Heart left ventricle (tissue), 16 donors: Measurements from ENCODE around the gene FOXC1. TPM values are rescaled to one million over a fixed set of nuclear protein-coding genes. Genes with fewer than 3 reads are reported as not detected.

Experiments used
- ATAC-seq, 4 donors: fragments of 200-7000 bp; cut with Tn5 transposase; one replicate each; pipeline ENCODE4 v1.9.1; 2020 to 2022; ENCODE audit warnings: moderate library complexity in 4 of 4, mild to moderate bottlenecking in 3 of 4, moderate number of reproducible peaks in 1 of 4
- DNase-seq, 5 donors: peaks; one replicate each; pipeline ENCODE4 v3.0.0-alpha.2; 2020
- H3K27ac ChIP-seq, 12 donors: fragments of 200-600 bp; sonication (generic) in 4 of 12; one replicate each; pipeline versions ENCODE4 v1.5.0 to v1.8.0; 2016 to 2022; ENCODE audit warnings: mild to moderate bottlenecking in 2 of 12
- H3K27me3 ChIP-seq, 9 donors: fragments of 200-600 bp; sonication (generic) in 2 of 9; one replicate each; pipeline versions ENCODE4 v1.5.1 to v1.8.0; 2016 to 2022; ENCODE audit warnings: mild to moderate bottlenecking in 3 of 9
- H3K36me3 ChIP-seq, 9 donors: fragments of 200-600 bp; sonication (generic) in 2 of 9; one replicate each; pipeline versions ENCODE4 v1.5.0 to v1.8.0; 2018 to 2022; ENCODE audit warnings: mild to moderate bottlenecking in 2 of 9
- H3K4me1 ChIP-seq, 12 donors: fragments of 200-600 bp; sonication (generic) in 4 of 12; one replicate each; pipeline versions ENCODE4 v1.5.0 to v1.8.0; 2016 to 2022; ENCODE audit warnings: mild to moderate bottlenecking in 3 of 12
- H3K4me3 ChIP-seq, 12 donors: fragments of 200-600 bp; sonication (generic) in 4 of 12; one replicate each; pipeline versions ENCODE4 v1.5.0 to v1.8.0; 2017 to 2022; ENCODE audit warnings: mild to moderate bottlenecking in 9 of 12, moderate library complexity in 4 of 12
- H3K9me3 ChIP-seq, 12 donors: fragments of 200-600 bp; sonication (generic) in 4 of 12; one replicate each; pipeline versions ENCODE4 v1.5.0 to v1.8.0; 2016 to 2022; ENCODE audit warnings: mild to moderate bottlenecking in 1 of 12
- POLR2A ChIP-seq, 2 donors: fragments of 450-650 bp; IDR thresholded peaks; one replicate each; pipeline ENCODE4 v1.6.1; 2017; ENCODE audit warnings: antibody characterized with exemption in 2 of 2, mild to moderate bottlenecking in 2 of 2, moderate library complexity in 2 of 2
- WGBS, 4 donors: extraction: QIAGEN DNeasy Blood & Tissue Kit in 2 of 4; methylation state at CpG; one replicate each; pipeline versions ENCODE4 v1.1.5 to v1.1.7; 2013 to 2018; 5-methylcytosine and 5-hydroxymethylcytosine counted together
- intact Hi-C, 10 donors: fragments of 100-400 bp; cut with DNase I; formaldehyde crosslinking; loops; one replicate each; pipeline versions ENCODE4 v1.11.1 to v1.14.2; 2022
- polyA plus RNA-seq, 2 donors: library from polyadenylated mRNA; stranded (reverse); fragments of 200-250 nt; gene quantifications; one replicate each; pipeline ENCODE4 v1.2.3, GENCODE V29; 2013
- total RNA-seq, 9 donors: library from RNA; depleted of rRNA in 2 of 9; stranded (reverse); fragments of >200 nt in 2 of 9; fragmentation: NEBNext Ultra II Directional in 3 of 9; extraction: Animal tissue kit (Norgen Biotek cat#: 25700) in 3 of 9; gene quantifications; one replicate each; pipeline versions ENCODE4 v1.1.0 to v1.2.4, GENCODE V29; 2016 to 2023
- TF ChIP-seq, protein P1 (sequence below), 12 donors: fragments of 200-600 bp; sonication (generic) in 4 of 12; IDR thresholded peaks; one replicate each; pipeline versions ENCODE4 v1.5.0 to v1.8.0; 2018 to 2022; ENCODE audit warnings: antibody characterized with exemption in 12 of 12, mild to moderate bottlenecking in 5 of 12
- donor health status: ischemic (EF 13 %, LVEDD 7.1; RV severe dilation, severe dysfunction).
- donor health status: healthy with polysubstance abuse.
- donor health status: DM: no; HTN: yes; CAD: no.
- donor health status: DM: no; HTN: no; CAD: no.
- donor health status: ischemic (EF 25% LVEDD 6.9; RV normal size, moderate dysfunction).
- donor health status: ischemic (EF 25% LVEDD 5.7; RV mildly dilated, moderate dysfunction).
- donor health status: healthy.
- donor health status: DM: yes; HTN: yes; CAD: no.
- donor health status: ischemic (EF 35%, LVEDD 5.7; RV mildly dilated, moderate dysfunction).
- donor health status: nonischemic (EF 11% LVEDD 7.7; RV severe dilation, severe dysfunction).
- donor health status: DM: yes; HTN: yes; CAD: no.
- donor health status: PGD.
- donor health status: ischemic (EF 29% LVEDD 5.4; RV normal size, mild dysfunction).
- donor health status: nonischemic (EF 23%, LVEDD 6.1; RV moderate dilation, normal function).

FOXC1 gene
- total and polyA plus RNA-seq, 11 donors = 1.8 to 6.3 (median 3.3) TPM

DNA sequence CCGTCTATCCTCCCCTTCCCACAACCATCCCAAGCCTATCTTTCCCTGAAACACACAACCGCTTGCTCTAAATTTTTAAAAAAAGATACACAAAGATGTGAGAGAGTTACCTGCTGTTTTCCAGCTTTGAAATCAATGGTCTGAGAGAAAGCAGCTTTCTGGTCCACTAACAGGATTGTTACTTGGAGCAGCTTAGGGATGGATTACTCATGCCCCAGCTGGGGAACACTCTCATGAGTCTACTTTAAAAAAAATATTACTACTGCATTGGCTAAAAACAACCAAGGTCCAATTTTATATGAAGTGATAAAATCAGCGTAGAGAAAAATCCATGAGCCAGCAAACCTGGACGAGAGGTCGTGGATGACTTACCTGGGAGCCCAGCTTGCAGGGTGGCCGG lies 29.6 kb upstream of the FOXC1 start:
- Histone ChIP-seq H3K9me3 (no peaks in the 10 kb centered on the region), H3K36me3 (no peaks in the 10 kb centered on the region), H3K27me3 (no peaks in the 10 kb centered on the region), H3K4me3 (no peak overlapping the region), H3K27ac (no peak overlapping the region), H3K4me1 (peaks cover 0 to 14% (median 0%) of the 10 kb centered on the region in 12 donors)
- no peak for ATAC-seq
- intact Hi-C loops = no loop called here
- TF ChIP-seq, protein P1, sequence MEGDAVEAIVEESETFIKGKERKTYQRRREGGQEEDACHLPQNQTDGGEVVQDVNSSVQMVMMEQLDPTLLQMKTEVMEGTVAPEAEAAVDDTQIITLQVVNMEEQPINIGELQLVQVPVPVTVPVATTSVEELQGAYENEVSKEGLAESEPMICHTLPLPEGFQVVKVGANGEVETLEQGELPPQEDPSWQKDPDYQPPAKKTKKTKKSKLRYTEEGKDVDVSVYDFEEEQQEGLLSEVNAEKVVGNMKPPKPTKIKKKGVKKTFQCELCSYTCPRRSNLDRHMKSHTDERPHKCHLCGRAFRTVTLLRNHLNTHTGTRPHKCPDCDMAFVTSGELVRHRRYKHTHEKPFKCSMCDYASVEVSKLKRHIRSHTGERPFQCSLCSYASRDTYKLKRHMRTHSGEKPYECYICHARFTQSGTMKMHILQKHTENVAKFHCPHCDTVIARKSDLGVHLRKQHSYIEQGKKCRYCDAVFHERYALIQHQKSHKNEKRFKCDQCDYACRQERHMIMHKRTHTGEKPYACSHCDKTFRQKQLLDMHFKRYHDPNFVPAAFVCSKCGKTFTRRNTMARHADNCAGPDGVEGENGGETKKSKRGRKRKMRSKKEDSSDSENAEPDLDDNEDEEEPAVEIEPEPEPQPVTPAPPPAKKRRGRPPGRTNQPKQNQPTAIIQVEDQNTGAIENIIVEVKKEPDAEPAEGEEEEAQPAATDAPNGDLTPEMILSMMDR (IDR thresholded peaks at IDR 0.05) = no peak
- TF ChIP-seq POLR2A (IDR thresholded peaks at IDR 0.05) = no peak
- 89 to 95% (median 92%) methylated on average over 6 of the region's 6 CpGs for WGBS, 4 donors
- DNase-seq = no peak

DNA sequence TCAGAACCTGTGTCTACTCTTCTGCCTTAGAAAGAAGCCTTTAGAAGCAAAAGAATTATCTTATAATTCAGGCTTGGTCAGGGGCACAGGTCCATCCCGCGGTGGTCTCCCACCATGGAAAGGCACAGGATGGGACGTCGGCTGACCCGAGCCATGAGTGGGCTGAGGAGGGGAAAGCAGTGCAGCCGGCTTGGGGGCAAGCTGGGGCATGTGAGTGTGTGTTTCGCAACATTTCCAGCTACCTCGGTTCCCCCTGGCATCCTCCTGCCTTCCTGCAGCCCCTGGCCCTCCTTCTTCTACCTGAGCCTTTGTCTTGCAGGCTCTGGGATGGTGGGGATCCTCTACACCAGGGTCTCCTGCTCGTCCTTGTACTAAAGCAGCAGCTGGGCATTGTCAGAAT lies 29.1 kb upstream of the FOXC1 start:
- Histone ChIP-seq H3K4me1 (peaks cover 0 to 9% (median 0%) of the 10 kb centered on the region in 12 donors), H3K27ac (no peak overlapping the region), H3K9me3 (no peaks in the 10 kb centered on the region), H3K4me3 (no peak overlapping the region), H3K27me3 (no peaks in the 10 kb centered on the region), H3K36me3 (no peaks in the 10 kb centered on the region)
- WGBS, 4 donors = 85 to 94% (median 87%) methylated on average over 8 to 9 of the region's 9 CpGs
- intact Hi-C loops = no loop called here
- ATAC-seq (no peak), DNase-seq (no peak)
- TF ChIP-seq, protein P1 (IDR thresholded peaks at IDR 0.05) = no peak
- no peak for TF ChIP-seq POLR2A (IDR thresholded peaks at IDR 0.05)

- no peak overlapping the region for H3K4me3 ChIP-seq
- 89 to 94% (median 92%) methylated on average over 24 to 31 of the region's 31 CpGs for WGBS, 4 donors
- H3K9me3 ChIP-seq = no peaks in the 10 kb centered on the region
- intact Hi-C loops = no loop called here
- no peaks in the 10 kb centered on the region for H3K27me3 ChIP-seq
- H3K4me1 ChIP-seq = peaks cover 0 to 5% (median 0%) of the 10 kb centered on the region in 12 donors
- no peak overlapping the region for H3K27ac ChIP-seq
- DNase-seq (peak in 1 of 5 donors; percentile 22), ATAC-seq (peak in 1 of 4 donors; percentile 35)
- no peaks in the 10 kb centered on the region for H3K36me3 ChIP-seq
- TF ChIP-seq, protein P1 (IDR thresholded peaks at IDR 0.05) = no peak
- TF ChIP-seq POLR2A (IDR thresholded peaks at IDR 0.05) = no peak
Measured at GRCh38 chr6:1581120-1581991, 28.4 kb upstream of the FOXC1 start.

- intact Hi-C loops = no loop called here
- DNase-seq (no peak), ATAC-seq (no peak)
- Histone ChIP-seq H3K9me3 (no peaks in the 10 kb centered on the region), H3K4me1 (peaks cover 0 to 5% (median 0%) of the 10 kb centered on the region in 12 donors), H3K27me3 (no peaks in the 10 kb centered on the region), H3K4me3 (no peak overlapping the region), H3K27ac (no peak overlapping the region), H3K36me3 (no peaks in the 10 kb centered on the region)
- WGBS, 4 donors = 71 to 92% (median 85%) methylated on average over 5 of the region's 5 CpGs
- TF ChIP-seq, protein P1 (IDR thresholded peaks at IDR 0.05) = no peak
- no peak for TF ChIP-seq POLR2A (IDR thresholded peaks at IDR 0.05)
Measured at GRCh38 chr6:1584146-1584545, 25.6 kb upstream of the FOXC1 start.
